ENCODE measurements around the gene TBX20.

GRCh38 chr7:35258868-35259522, 5.1 kb upstream of the TBX20 start:
- no peak for TF ChIP-seq CTCF (IDR thresholded peaks at IDR 0.05; ENCODE audit: poor library complexity)
- no peak for TF ChIP-seq EZH2phosphoT487 (IDR thresholded peaks at IDR 0.05; ENCODE audit: low read depth, severe bottlenecking, unreplicated experiment)
- peak; percentile 51 for TF ChIP-seq EZH2 (IDR thresholded peaks at IDR 0.05; ENCODE audit: borderline replicate concordance)

Data from hepatocyte (in vitro differentiated cells).